ENCODE data around the gene CLTA.
"Not testable (repeated sequence)": the region's sequence is repeated elsewhere in the genome, so short reads cannot be mapped to it uniquely, and the experiment has no call there.

Gene CLTA

DNA sequence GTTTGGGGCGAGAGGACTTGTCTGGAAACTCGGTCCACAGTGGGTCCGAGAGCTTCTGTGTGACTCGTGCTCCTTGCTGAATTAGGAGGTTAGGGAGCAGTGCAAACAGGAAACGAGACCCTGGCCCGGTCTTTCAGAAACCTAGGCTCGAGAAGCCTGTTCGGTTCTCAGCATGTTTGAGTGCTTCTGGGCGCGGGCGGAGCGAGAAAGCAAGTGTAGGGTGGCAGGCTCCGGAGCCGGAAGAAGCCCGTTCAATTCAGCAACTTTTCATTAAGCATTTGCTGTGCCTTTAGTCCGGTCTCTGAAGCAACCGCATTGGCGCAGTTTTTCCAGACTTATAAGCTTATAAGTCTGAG, 547 bp downstream of the CLTA start:
- DNase-seq (ENCODE audit: low read depth), result peak; percentile 18

DNA sequence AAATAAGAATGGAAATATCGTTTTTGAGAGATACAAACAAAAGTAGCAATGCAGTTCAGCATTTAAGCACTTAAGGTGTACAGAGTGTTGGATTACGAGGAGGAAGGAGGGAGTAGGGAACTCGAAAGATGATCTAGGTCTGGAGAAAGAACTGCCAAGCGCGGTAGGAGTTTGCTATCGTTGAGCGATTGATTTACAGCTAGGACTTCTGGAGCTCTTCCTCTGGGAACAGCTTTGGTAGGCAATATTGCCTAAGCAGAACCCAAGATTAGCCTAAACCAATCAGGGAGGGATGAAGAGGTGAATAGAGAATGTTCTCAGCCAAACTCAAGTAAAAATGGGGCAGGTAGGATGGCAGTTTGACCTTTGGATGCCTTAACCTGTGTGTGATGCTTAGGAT, 965 bp downstream of the CLTA start:
- DNase-seq (ENCODE audit: low read depth), result no peak

DNA sequence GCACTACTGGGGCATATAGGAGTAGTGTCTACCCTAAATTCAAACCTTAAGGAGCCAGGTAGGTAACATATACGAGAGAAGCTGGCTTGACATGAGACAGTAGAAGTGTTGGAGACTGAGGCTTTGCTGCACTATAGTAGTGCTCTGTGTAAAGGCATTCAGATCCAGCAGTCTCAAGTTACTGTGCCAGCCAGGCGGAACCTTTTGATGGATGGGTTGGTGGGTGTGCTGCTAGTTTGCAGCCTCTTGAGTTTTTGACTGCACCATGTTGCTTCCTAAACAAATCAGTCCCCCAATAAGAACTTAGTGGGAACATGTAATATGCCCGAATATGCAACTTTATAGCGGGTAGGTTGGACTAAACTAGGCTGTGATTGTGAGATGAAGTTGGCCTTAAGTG, 1.5 kb downstream of the CLTA start:
- DNase-seq (ENCODE audit: low read depth), result no peak

- no peak for DNase-seq (ENCODE audit: low read depth)
These were observed 2.3 kb downstream of the CLTA start for GRCh38 chr9:36193023-36193422.

DNA sequence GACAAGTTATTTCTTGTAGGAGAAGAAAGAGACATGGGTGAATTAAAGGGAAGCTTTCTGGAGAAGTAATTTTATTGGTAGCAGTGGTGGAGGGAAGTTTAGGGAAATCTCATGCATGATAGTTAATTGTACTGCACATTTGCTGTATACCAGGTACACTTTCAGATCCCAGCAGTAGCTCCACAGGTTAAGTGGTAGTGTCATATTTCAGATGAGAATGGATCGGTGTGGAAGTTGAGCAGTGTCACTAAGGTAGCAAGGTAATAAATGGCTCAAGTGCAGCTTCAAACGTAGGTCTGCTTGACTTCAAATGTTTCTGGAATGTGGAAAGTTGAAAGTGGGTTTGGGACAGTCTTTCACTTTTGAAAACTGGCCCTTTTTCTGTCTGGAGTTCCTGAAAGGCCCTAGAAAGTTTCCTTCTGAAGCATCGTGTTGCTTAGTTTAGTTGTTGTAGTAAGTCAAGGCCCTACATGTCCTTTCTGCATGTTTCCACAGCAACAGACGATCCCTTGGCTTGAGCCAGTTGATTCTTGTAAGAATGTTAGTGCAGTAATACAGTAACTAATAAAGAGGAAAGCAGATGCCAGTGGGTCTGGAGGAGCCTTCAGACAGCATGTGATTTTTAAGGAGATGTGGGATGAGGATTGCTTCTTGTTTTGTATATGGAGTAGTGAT, 3.7 kb downstream of the CLTA start:
- no peak for DNase-seq (ENCODE audit: low read depth)

GRCh38 chr9:36204906-36205547, 14.3 kb downstream of the CLTA start:
- DNase-seq (ENCODE audit: low read depth), result no peak

GRCh38 chr9:36207016-36207415, 16.3 kb downstream of the CLTA start:
- DNase-seq (ENCODE audit: low read depth), result no peak

DNA sequence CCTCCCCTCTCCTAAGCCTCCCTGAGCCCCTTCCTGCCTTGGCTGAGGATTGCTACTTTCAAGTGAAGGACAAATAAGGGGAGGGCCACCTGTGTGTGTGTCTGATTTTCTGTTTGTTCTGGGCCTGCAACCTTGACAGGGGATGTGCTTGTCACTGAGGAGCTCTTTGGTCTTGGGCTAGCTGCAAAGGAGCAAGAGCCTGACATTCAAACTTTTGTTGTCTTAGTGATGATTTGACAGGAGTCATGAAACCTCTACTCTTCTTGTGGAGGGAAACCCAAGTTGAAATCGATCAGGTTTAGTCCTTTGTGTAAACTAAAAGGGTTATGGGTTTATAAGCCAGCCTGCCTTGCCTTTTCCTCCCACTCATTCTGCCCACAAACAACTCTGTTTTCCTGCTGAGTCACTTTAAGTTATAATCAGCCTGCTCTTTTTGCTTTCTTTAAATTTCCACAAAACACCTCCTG, 16.9 kb downstream of the CLTA start:
- DNase-seq (ENCODE audit: low read depth), result no peak

GRCh38 chr9:36208521-36209253, 18.0 kb downstream of the CLTA start:
- no peak for DNase-seq (ENCODE audit: low read depth)

DNA sequence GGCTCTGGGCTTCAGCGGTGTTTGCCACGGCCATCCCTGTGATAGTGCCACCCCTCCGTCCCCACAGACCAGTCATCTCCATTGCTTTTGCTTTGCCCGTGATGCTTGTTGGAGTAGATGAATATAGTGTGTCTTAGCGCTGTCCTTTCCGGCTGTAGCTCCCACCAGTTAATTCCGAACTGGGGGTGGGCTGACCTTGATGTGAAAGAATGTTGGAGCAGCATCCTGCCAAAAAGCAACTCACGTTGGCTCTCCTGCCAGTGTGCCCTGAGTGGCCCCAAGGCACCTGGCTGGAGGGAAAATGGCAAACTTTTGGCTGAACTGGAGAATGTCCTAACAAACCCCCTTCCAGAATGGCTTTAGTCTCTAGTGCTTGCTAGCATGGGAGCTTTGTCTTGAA, 20.0 kb downstream of the CLTA start:
- DNase-seq (ENCODE audit: low read depth), result no peak

DNA sequence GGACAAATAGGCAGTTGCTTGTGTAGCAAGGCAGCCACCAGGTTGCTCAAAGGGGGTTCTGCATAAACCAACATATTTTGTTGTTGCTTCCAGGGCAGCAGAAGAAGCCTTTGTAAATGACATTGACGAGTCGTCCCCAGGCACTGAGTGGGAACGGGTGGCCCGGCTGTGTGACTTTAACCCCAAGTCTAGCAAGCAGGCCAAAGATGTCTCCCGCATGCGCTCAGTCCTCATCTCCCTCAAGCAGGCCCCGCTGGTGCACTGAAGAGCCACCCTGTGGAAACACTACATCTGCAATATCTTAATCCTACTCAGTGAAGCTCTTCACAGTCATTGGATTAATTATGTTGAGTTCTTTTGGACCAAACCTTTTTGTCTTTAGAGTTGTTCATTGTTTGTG, 20.8 kb downstream of the CLTA start:
- no peak for DNase-seq (ENCODE audit: low read depth)

GRCh38 chr9:36213387-36213786, 22.7 kb downstream of the CLTA start:
- DNase-seq (ENCODE audit: low read depth), result no peak

- no peak for DNase-seq (ENCODE audit: low read depth)
These were observed 23.3 kb downstream of the CLTA start for GRCh38 chr9:36213989-36214388.

DNA sequence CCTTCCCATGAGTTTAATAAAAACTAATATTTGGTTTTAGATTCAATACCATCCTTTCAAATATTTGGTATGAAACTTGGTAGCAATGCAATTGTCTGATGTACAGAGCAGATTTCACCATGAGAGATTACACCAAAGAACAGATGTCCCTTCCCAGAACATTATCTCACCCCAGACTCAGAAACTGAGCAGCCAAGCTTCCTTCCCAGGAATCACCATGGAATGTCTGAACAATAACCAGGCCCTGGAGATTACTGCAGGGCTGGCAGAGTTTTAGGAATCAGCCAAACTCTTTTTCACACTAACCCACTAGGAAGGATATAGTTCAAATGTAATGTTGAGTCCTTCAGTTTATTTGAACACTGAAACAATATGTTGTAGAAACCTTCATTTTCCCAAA, 23.9 kb downstream of the CLTA start:
- DNase-seq (ENCODE audit: low read depth), result no peak

GRCh38 chr9:36217256-36217968, 26.7 kb downstream of the CLTA start:
- no peak for DNase-seq (ENCODE audit: low read depth)

- no peak for DNase-seq (ENCODE audit: low read depth)
These were observed 27.3 kb downstream of the CLTA start for GRCh38 chr9:36218011-36218410.

GRCh38 chr9:36218411-36218901, 27.7 kb downstream of the CLTA start:
- DNase-seq (ENCODE audit: low read depth), result no peak

DNA sequence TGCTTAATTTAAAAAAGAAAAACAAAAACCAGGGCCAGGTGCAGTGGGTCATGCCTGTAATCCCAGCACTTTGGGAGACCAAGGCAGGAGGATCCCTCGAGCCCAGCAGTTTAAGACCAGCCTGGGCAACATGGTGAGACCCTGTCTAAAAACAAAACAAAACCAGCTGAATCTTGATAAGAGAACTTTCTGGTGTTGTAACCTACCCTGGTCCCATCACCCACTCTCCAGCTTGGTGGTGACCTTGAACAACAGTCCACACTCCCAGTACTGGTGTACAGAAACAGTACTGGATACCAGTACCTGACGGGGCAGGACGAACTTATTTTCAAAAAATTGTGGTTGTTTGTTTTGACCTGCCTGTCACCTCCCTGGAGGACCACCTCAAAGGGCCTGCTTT, 30.9 kb downstream of the CLTA start:
- no peak for DNase-seq (ENCODE audit: low read depth)

GRCh38 chr9:36222449-36222848, 31.7 kb downstream of the CLTA start:
- DNase-seq (ENCODE audit: low read depth), result no peak

- DNase-seq (ENCODE audit: low read depth), result no peak
These were observed 46.5 kb downstream of the CLTA start for GRCh38 chr9:36237230-36237629.

DNA sequence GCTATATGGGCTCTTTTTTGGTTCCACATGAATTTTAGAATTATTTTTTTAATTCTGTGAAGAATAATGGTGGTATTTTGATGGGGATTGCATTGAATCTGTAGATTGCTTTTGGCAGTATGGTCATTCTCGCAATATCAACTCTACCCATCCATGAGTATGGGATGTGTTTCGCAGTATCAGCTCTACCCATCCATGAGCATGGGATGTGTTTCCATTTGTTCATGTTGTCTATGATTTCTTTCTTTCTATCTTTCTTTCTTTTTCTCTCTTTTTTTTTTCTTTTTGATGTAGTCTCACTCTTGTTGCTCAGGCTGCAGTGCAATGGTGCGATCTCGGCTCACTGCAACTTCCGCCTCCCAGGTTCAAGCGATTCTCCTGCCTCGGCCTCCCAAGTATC, 48.5 kb downstream of the CLTA start:
- not testable (repeated sequence) for DNase-seq (ENCODE audit: low read depth)

DNA sequence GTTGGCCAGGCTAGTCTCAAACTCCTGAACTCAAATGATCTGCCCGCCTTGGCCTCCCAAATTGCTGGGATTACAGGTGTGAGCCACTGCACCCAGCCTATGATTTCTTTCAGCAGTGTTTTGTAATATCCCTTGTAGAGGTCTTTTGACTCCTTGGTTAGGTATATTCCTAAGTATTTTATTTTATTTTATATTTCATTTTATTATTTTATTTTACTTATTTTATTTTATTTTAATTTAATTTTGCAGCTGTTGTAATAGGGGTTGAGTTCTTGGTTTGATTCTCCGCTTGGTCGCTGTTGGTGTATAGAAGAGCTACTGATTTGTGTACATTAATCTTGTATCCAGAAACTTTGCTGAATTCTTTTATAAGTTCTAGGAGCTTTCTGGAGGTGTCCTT, 49.0 kb downstream of the CLTA start:
- DNase-seq (ENCODE audit: low read depth), result not testable (repeated sequence)

GRCh38 chr9:36245906-36246305, 55.2 kb downstream of the CLTA start:
- DNase-seq (ENCODE audit: low read depth), result no peak
